ENCODE measurements around the gene IQSEC1.

DNA sequence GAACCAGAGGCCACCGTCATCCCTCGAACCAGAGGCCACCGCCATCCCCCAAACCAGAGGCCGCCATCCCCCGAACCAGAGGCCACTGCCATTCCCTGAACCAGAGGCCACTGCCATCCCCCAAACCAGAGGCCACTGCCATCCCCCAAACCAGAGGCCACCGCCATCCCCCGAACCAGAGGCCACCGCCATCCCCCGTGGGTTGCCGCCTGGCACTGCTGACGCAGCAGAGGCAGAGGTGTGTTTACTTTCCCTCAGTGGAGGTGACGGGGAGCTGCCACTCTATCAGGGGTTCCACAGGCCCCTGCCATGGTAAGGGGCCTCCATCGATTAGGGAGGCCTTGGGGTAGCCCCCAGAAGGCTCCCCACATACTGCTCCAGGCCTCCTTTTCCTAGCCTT is 1.5 kb downstream of the IQSEC1 start:
- TF ChIP-seq BHLHE40 (IDR thresholded peaks at IDR 0.05; ENCODE audit: low read depth, low read length) (no peak), JUNB (IDR thresholded peaks at IDR 0.05) (no peak), CBX2 (IDR thresholded peaks at IDR 0.05; ENCODE audit: borderline replicate concordance, low read depth) (no peak), RAD21 (conservative IDR thresholded peaks at IDR 0.05 in 1 of 2, IDR thresholded peaks at IDR 0.05 in 1 of 2) (no peak), USF2 (IDR thresholded peaks at IDR 0.05) (no peak), POLR2A (IDR thresholded peaks at IDR 0.05; ENCODE audit: low read length) (no peak), CEBPB (IDR thresholded peaks at IDR 0.05) (no peak)
- TF ChIP-seq, protein P1, sequence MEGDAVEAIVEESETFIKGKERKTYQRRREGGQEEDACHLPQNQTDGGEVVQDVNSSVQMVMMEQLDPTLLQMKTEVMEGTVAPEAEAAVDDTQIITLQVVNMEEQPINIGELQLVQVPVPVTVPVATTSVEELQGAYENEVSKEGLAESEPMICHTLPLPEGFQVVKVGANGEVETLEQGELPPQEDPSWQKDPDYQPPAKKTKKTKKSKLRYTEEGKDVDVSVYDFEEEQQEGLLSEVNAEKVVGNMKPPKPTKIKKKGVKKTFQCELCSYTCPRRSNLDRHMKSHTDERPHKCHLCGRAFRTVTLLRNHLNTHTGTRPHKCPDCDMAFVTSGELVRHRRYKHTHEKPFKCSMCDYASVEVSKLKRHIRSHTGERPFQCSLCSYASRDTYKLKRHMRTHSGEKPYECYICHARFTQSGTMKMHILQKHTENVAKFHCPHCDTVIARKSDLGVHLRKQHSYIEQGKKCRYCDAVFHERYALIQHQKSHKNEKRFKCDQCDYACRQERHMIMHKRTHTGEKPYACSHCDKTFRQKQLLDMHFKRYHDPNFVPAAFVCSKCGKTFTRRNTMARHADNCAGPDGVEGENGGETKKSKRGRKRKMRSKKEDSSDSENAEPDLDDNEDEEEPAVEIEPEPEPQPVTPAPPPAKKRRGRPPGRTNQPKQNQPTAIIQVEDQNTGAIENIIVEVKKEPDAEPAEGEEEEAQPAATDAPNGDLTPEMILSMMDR (IDR thresholded peaks at IDR 0.05): no peak

Data from A549 (cell line).